ENCODE results near the gene LYPD6B.

LYPD6B gene

DNA sequence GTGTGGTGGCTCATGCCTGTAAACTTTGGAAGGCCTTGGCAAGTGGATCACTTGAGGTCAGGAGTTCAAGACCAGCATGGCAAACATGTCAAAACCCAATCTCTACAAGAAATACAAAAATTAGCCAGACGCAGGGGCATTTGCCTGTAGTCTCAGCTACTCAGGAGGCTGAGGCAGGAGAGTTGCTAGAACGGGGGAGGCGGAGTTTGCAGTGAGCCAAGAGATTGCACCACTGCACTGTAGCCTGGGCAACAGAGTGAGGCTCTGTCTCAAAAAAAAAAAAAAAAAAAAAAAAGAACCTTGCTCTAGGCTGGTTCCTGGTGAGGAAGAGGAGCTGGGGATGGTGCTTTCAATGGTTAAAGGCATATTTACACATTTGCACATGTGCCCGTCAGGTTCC, 129.4 kb downstream of the LYPD6B start:
- DNase-seq (ENCODE audit: extremely low read depth, low read depth): no peak
- no peak for TF ChIP-seq CTCF (IDR thresholded peaks at IDR 0.05; ENCODE audit: low read depth, low read length)

- no peak for DNase-seq (ENCODE audit: extremely low read depth, low read depth)
- no peak for TF ChIP-seq CTCF (IDR thresholded peaks at IDR 0.05; ENCODE audit: low read depth, low read length)
These were observed 131.2 kb downstream of the LYPD6B start for GRCh38 chr2:149169656-149170055.

DNA sequence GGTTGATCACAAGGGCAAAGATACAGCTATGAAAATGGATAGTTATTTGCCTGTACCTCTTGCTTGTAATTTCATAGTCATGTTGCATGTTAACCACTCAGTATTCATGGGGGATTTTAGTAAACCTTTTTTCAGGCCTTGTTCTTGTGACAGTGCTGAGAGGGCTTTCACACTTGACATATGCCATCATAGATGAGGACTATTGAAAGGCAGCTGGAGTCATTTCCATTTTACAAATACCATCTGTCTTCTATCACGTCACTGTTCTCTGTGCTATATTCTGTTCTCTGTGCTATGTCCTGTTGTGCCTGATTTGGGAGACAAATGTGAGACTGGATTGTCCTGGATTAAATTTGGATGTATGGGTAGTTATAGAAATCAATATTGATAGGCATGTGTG, 131.7 kb downstream of the LYPD6B start:
- no peak for DNase-seq (ENCODE audit: extremely low read depth, low read depth)
- no peak for TF ChIP-seq CTCF (IDR thresholded peaks at IDR 0.05; ENCODE audit: low read depth, low read length)

DNA sequence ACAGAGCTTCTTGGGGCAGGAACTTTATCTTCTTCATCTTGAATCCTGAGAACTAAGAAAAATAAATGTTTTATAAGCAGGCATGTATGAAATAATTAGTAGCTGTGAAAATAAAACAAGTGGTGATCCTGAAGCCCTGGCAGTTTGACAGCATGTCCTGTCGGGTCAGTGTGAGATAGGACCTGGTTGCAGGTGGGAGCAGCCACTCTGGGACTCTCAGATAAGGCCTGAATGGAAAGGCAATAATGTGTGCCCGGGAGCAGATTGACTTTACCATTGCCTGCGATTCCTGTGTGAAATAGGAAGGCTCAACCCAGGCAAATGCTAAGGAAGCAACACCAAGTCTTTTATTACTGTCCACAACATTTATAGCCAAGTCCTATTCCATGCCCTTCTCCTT, 132.4 kb downstream of the LYPD6B start:
- no peak for DNase-seq (ENCODE audit: extremely low read depth, low read depth)
- no peak for TF ChIP-seq CTCF (IDR thresholded peaks at IDR 0.05; ENCODE audit: low read depth, low read length)

- no peak for TF ChIP-seq CTCF (IDR thresholded peaks at IDR 0.05; ENCODE audit: low read depth, low read length)
- DNase-seq (ENCODE audit: extremely low read depth, low read depth): no peak
These were observed 134.7 kb downstream of the LYPD6B start for GRCh38 chr2:149173220-149173619.

GRCh38 chr2:149175956-149176355, 137.5 kb downstream of the LYPD6B start:
- no peak for DNase-seq (ENCODE audit: extremely low read depth, low read depth)
- no peak for TF ChIP-seq CTCF (IDR thresholded peaks at IDR 0.05; ENCODE audit: low read depth, low read length)

DNA sequence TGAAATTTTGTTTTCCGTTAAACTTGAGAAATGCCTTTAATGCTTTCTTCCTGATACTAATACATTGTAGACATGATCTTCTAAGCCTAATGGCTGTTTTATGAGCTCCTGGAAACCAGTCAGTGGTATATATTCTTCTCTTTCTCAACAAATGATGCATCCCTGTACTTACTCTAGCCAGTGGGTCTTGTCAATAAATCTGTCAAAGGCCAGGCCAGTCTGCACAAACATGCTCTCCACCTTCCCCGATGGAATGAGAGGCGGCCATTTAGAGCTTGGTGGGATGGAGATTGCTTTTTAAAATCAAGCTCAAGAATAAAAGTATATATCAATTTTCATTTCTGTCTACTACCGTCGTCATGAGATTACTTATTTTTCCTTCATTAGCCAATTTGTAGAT, 140.1 kb downstream of the LYPD6B start:
- no peak for TF ChIP-seq CTCF (IDR thresholded peaks at IDR 0.05; ENCODE audit: low read depth, low read length)
- DNase-seq (ENCODE audit: extremely low read depth, low read depth): no peak

Measured in AG09319 (cell line).